H9 (cell line): ENCODE results near the gene IRAK1BP1. TPM values are rescaled to one million over a fixed set of nuclear protein-coding genes. Genes with fewer than 3 reads are reported as not detected.

Source experiments
- DNase-seq: peaks from one replicate; pipeline ENCODE4 v3.0.0-alpha.2; 2017
- H2AFZ ChIP-seq: one replicate; pipeline ENCODE4 v1.6.1; 2013; ENCODE audit warnings: mild to moderate bottlenecking, low read length, control low read depth, moderate library complexity
- H2AK5ac ChIP-seq: 2 replicates; pipeline ENCODE4 v1.6.1; 2013; ENCODE audit warnings: low read length, control low read depth, mixed read lengths; ENCODE audit not compliant: insufficient read length
- H2BK120ac ChIP-seq: one replicate; pipeline ENCODE4 v1.6.1; 2013; ENCODE audit warnings: low read depth, mild to moderate bottlenecking, low read length, control low read depth, inconsistent platforms; ENCODE audit not compliant: poor library complexity, severe bottlenecking
- H2BK12ac ChIP-seq: 2 replicates; pipeline ENCODE4 v1.6.1; 2013; ENCODE audit warnings: low read length, control low read depth, mixed read lengths, low read depth; ENCODE audit not compliant: insufficient read length
- H2BK15ac ChIP-seq: 2 replicates; pipeline ENCODE4 v1.6.1; 2013; ENCODE audit warnings: low read depth, low read length, control low read depth
- H2BK20ac ChIP-seq: one replicate; pipeline ENCODE4 v1.6.1; 2013; ENCODE audit warnings: low read depth, mild to moderate bottlenecking, low read length, control low read depth, inconsistent platforms; ENCODE audit not compliant: poor library complexity, severe bottlenecking
- H2BK5ac ChIP-seq: 2 replicates; pipeline ENCODE4 v1.6.1; 2013; ENCODE audit warnings: low read length, control low read depth, mixed read lengths; ENCODE audit not compliant: insufficient read length
- H3K14ac ChIP-seq: 2 replicates; pipeline ENCODE4 v1.6.1; 2013; ENCODE audit warnings: low read length, control low read depth; ENCODE audit not compliant: insufficient read depth
- H3K18ac ChIP-seq: 2 replicates; pipeline ENCODE4 v1.6.1; 2013; ENCODE audit warnings: low read depth, mild to moderate bottlenecking, mixed read lengths, low read length, control low read depth; ENCODE audit not compliant: insufficient read length
- H3K23ac ChIP-seq: 2 replicates; pipeline ENCODE4 v1.6.1; 2013; ENCODE audit warnings: low read length, control low read depth, mixed read lengths, low read depth; ENCODE audit not compliant: insufficient read length
- H3K23me2 ChIP-seq: 2 replicates; pipeline ENCODE4 v1.6.1; 2013; ENCODE audit warnings: low read depth, mild to moderate bottlenecking, mixed read lengths, low read length, control low read depth; ENCODE audit not compliant: insufficient read length, poor library complexity, severe bottlenecking
- H3K27ac ChIP-seq: 2 replicates; pipeline ENCODE4 v1.5.1; 2013; ENCODE audit warnings: low read length, control low read depth, mixed read lengths, low read depth; ENCODE audit not compliant: insufficient read length
- H3K27me3 ChIP-seq: 2 replicates; pipeline ENCODE4 v1.6.1; 2013; ENCODE audit warnings: low read length, control low read depth, inconsistent platforms; ENCODE audit not compliant: insufficient read depth
- H3K4ac ChIP-seq: 2 replicates; pipeline ENCODE4 v1.6.1; 2013; ENCODE audit warnings: low read depth, mild to moderate bottlenecking, control low read depth, inconsistent platforms, low read length, moderate library complexity
- H3K4me1 ChIP-seq: 2 replicates; pipeline ENCODE4 v1.6.1; 2013; ENCODE audit warnings: low read length, control low read depth, inconsistent platforms; ENCODE audit not compliant: insufficient read depth
- H3K4me2 ChIP-seq: 2 replicates; pipeline ENCODE4 v1.6.1; 2013; ENCODE audit warnings: low read length, control low read depth, mixed read lengths; ENCODE audit not compliant: insufficient read length, insufficient read depth
- H3K56ac ChIP-seq: 2 replicates; pipeline ENCODE4 v1.6.1; 2013; ENCODE audit warnings: low read depth, mild to moderate bottlenecking, mixed read lengths, low read length, control low read depth; ENCODE audit not compliant: insufficient read length
- H3K79me1 ChIP-seq: 2 replicates; pipeline ENCODE4 v1.6.1; 2013; ENCODE audit warnings: low read depth, mild to moderate bottlenecking, moderate library complexity, low read length, control low read depth, inconsistent platforms; ENCODE audit not compliant: insufficient read depth, poor library complexity, severe bottlenecking
- H3K79me2 ChIP-seq: 2 replicates; pipeline ENCODE4 v1.6.1; 2013; ENCODE audit warnings: low read length, control low read depth, inconsistent platforms; ENCODE audit not compliant: insufficient read depth
- H3K9ac ChIP-seq: 2 replicates; pipeline ENCODE4 v1.6.1; 2013; ENCODE audit warnings: low read length, control low read depth, mixed read lengths; ENCODE audit not compliant: insufficient read length; ENCODE audit errors: extremely low read depth
- H3K9me3 ChIP-seq: one replicate; pipeline ENCODE4 v1.6.1; 2013; ENCODE audit warnings: low read depth, low read length, inconsistent platforms; ENCODE audit not compliant: control insufficient read depth
- H3T11ph ChIP-seq: one replicate; pipeline ENCODE4 v1.6.1; 2013; ENCODE audit warnings: mild to moderate bottlenecking, low read length, control low read depth, inconsistent platforms
- H4K20me1 ChIP-seq: one replicate; pipeline ENCODE4 v1.6.1; 2013; ENCODE audit not compliant: control insufficient read depth, insufficient read length, insufficient read depth
- H4K5ac ChIP-seq: 2 replicates; pipeline ENCODE4 v1.6.1; 2013; ENCODE audit warnings: low read depth, mild to moderate bottlenecking, mixed read lengths, low read length, control low read depth; ENCODE audit not compliant: insufficient read length
- H4K8ac ChIP-seq: replicated peaks from 2 replicates; pipeline ENCODE4 v1.6.1; 2013; ENCODE audit warnings: low read length, control low read depth, mixed read lengths, low read depth; ENCODE audit not compliant: insufficient read length
- H4K91ac ChIP-seq: 2 replicates; pipeline ENCODE4 v1.6.1; 2013; ENCODE audit warnings: low read depth, mild to moderate bottlenecking, moderate library complexity, mixed read lengths, low read length, control low read depth; ENCODE audit not compliant: insufficient read length
- H3K27ac Mint-ChIP-seq, 3 experiments: 2 replicates in 2 of 3; 3 replicates in 1 of 3; pipeline ENCODE4 v1.8.0; 2020 to 2021; ENCODE audit warnings: mixed read lengths in 3 of 3, mild to moderate bottlenecking in 1 of 3, moderate library complexity in 1 of 3
- H3K27me3 Mint-ChIP-seq: 2 replicates; pipeline ENCODE4 v1.8.0; 2021; ENCODE audit warnings: low read depth, mild to moderate bottlenecking, moderate library complexity, mixed read lengths
- H3K36me3 Mint-ChIP-seq, 3 experiments: 2 replicates in 2 of 3; 3 replicates in 1 of 3; pipeline ENCODE4 v1.8.0; 2020 to 2021; ENCODE audit warnings: low read depth in 3 of 3, mixed read lengths in 3 of 3; ENCODE audit not compliant: insufficient read depth in 1 of 3
- H3K4me1 Mint-ChIP-seq, 2 experiments: 2 replicates each; pipeline ENCODE4 v1.8.0; 2020; ENCODE audit warnings: mixed read lengths in 2 of 2
- H3K4me3 Mint-ChIP-seq, 2 experiments: 2 replicates in 1 of 2; 3 replicates in 1 of 2; pipeline ENCODE4 v1.8.0; 2020 to 2021; ENCODE audit warnings: mild to moderate bottlenecking in 2 of 2, mixed read lengths in 2 of 2, moderate library complexity in 1 of 2
- H3K9me3 Mint-ChIP-seq, 2 experiments: 2 replicates in 1 of 2; 3 replicates in 1 of 2; pipeline ENCODE4 v1.8.0; 2020; ENCODE audit warnings: mild to moderate bottlenecking in 2 of 2, mixed read lengths in 2 of 2, moderate library complexity in 1 of 2
- CTCF ChIP-seq: fragments of 200-600 bp; sonication (generic); conservative IDR thresholded peaks from 3 replicates; pipeline ENCODE4 v1.8.0; 2021; ENCODE audit warnings: antibody characterized with exemption, mild to moderate bottlenecking
- total RNA-seq: library from RNA; stranded (reverse); gene quantifications from 2 replicates; pipeline ENCODE4 v1.2.1, GENCODE V29; 2021

The IRAK1BP1 gene
- total RNA-seq, 1 experiment from 2014 or later: 3.8 TPM

- H3K4me3 Mint-ChIP-seq: no peak overlapping the region
- no peak overlapping the region for H2AFZ ChIP-seq
Measured at GRCh38 chr6:78835817-78836216, 31.5 kb upstream of the IRAK1BP1 start.

More at GRCh38 chr6:78835817-78836216, 31.5 kb upstream of the IRAK1BP1 start:
- no peak overlapping the region for H3K23ac ChIP-seq
- Mint-ChIP-seq H3K36me3 (peaks cover 0 to 2% (median 0%) of the 10 kb centered on the region in 3 experiments; a peak in 1 of 7 replicates), H3K4me1 (peaks cover under 1 to 2% of the 10 kb centered on the region in 2 experiments), H3K27ac (no peak overlapping the region), H3K9me3 (no peaks in the 10 kb centered on the region), H3K27me3 (peaks cover 1% of the 10 kb centered on the region; the same call in 1 of the 2 replicates)
- H2BK15ac ChIP-seq: no peak overlapping the region
- H3K56ac ChIP-seq: no peak overlapping the region
- no peaks in the 10 kb centered on the region for H3K79me2 ChIP-seq
- H3K14ac ChIP-seq: no peak overlapping the region
- no peaks in the 10 kb centered on the region for H4K20me1 ChIP-seq
- no peak overlapping the region for H3K4ac ChIP-seq
- H3K23me2 ChIP-seq: no peaks in the 10 kb centered on the region
- no peak for DNase-seq
- H2BK5ac ChIP-seq: no peak overlapping the region
- H2BK12ac ChIP-seq: no peak overlapping the region
- H3K27ac ChIP-seq: no peak overlapping the region
- peak; percentile 34; the same call in 2 of the 3 replicates for TF ChIP-seq CTCF
- no peak overlapping the region for H2BK120ac ChIP-seq
- no peak overlapping the region for H3K18ac ChIP-seq
- no peaks in the 10 kb centered on the region for H3K27me3 ChIP-seq
- H3T11ph ChIP-seq: no peak overlapping the region
- no peaks in the 10 kb centered on the region for H3K79me1 ChIP-seq
- H4K8ac ChIP-seq: no peak overlapping the region
- H3K4me1 ChIP-seq: no peaks in the 10 kb centered on the region
- no peak overlapping the region for H3K9ac ChIP-seq
- no peak overlapping the region for H2BK20ac ChIP-seq
- H3K4me2 ChIP-seq: no peak overlapping the region
- H2AK5ac ChIP-seq: no peak overlapping the region
- no peak overlapping the region for H4K5ac ChIP-seq
- no peaks in the 10 kb centered on the region for H3K9me3 ChIP-seq
- H4K91ac ChIP-seq: no peak overlapping the region
